ENCODE data around the gene BRAT1. TPM values are rescaled to one million over a fixed set of nuclear protein-coding genes. Genes with fewer than 3 reads are reported as not detected.
A peak's percentile ranks its signal among the peaks of the same experiment; 100 is the strongest.
"Not testable (repeated sequence)": the region's sequence is repeated elsewhere in the genome, so short reads cannot be mapped to it uniquely, and the experiment has no call there.

The BRAT1 gene
- total RNA-seq, 2 experiments from 2014 or later, result 44.7 to 52.0 TPM

GRCh38 chr7:2532199-2532772, 23.0 kb downstream of the BRAT1 start:
- intact Hi-C loops (cut with micrococcal nuclease; ENCODE audit: unreplicated experiment); DNase-seq (ENCODE audit: low spot score); H3K9me3 ChIP-seq (ENCODE audit: low read length); H3K36me3 ChIP-seq (ENCODE audit: insufficient read depth, low read length); BruUV-seq (replicated peaks); H3K4me2 ChIP-seq (ENCODE audit: low read length); H2AFZ ChIP-seq (ENCODE audit: low read length); CTCF ChIA-PET (ENCODE audit: unreplicated experiment); POLR2A ChIA-PET; H3K9me2 ChIP-seq (ENCODE audit: insufficient read depth, low read length); H3K27ac ChIP-seq (ENCODE audit: low read depth, low read length, poor library complexity, severe bottlenecking); H3K79me2 ChIP-seq (ENCODE audit: insufficient read depth, low read depth, low read length); H4K20me1 ChIP-seq (ENCODE audit: insufficient read depth, low read length); H3K4me3 ChIP-seq (ENCODE audit: low read depth, low read length, poor library complexity, severe bottlenecking): not testable (repeated sequence)
- peaks cover 30% of the 10 kb centered on the region for H3K4me1 ChIP-seq (ENCODE audit: insufficient read depth, low read length, poor library complexity, severe bottlenecking)

GRCh38 chr7:2531796-2532110, 23.6 kb downstream of the BRAT1 start:
- H4K20me1 ChIP-seq (ENCODE audit: insufficient read depth, low read length); H3K9me3 ChIP-seq (ENCODE audit: low read length); intact Hi-C loops (cut with micrococcal nuclease; ENCODE audit: unreplicated experiment); H3K27ac ChIP-seq (ENCODE audit: low read depth, low read length, poor library complexity, severe bottlenecking); CTCF ChIA-PET (ENCODE audit: unreplicated experiment); BruUV-seq (replicated peaks); H3K4me2 ChIP-seq (ENCODE audit: low read length); H3K79me2 ChIP-seq (ENCODE audit: insufficient read depth, low read depth, low read length); H3K36me3 ChIP-seq (ENCODE audit: insufficient read depth, low read length); H2AFZ ChIP-seq (ENCODE audit: low read length); H3K9me2 ChIP-seq (ENCODE audit: insufficient read depth, low read length); H3K4me3 ChIP-seq (ENCODE audit: low read depth, low read length, poor library complexity, severe bottlenecking); DNase-seq (ENCODE audit: low spot score); POLR2A ChIA-PET: not testable (repeated sequence)
- H3K4me1 ChIP-seq (ENCODE audit: insufficient read depth, low read length, poor library complexity, severe bottlenecking), result peaks cover 30% of the 10 kb centered on the region

GRCh38 chr7:2530994-2531795, 24.1 kb downstream of the BRAT1 start:
- H3K4me1 ChIP-seq (ENCODE audit: insufficient read depth, low read length, poor library complexity, severe bottlenecking), result peaks cover 30% of the 10 kb centered on the region
- BruUV-seq (replicated peaks), result not testable (repeated sequence)

GRCh38 chr7:2530071-2530987, 25.0 kb downstream of the BRAT1 start:
- H3K4me3 ChIP-seq (ENCODE audit: low read depth, low read length, poor library complexity, severe bottlenecking), result no peak overlapping the region
- H3K4me2 ChIP-seq (ENCODE audit: low read length), result peak overlapping the region; percentile 11; the same call in 1 of the 2 replicates
- H3K27ac ChIP-seq (ENCODE audit: low read depth, low read length, poor library complexity, severe bottlenecking), result no peak overlapping the region
- no peaks in the 10 kb centered on the region for H3K79me2 ChIP-seq (ENCODE audit: insufficient read depth, low read depth, low read length)
- H3K9me2 ChIP-seq (ENCODE audit: insufficient read depth, low read length), result no peaks in the 10 kb centered on the region
- TF ChIP-seq CTCF (conservative IDR thresholded peaks at IDR 0.05; ENCODE audit: low read length) (no peak), EZH2phosphoT487 (IDR thresholded peaks at IDR 0.05; ENCODE audit: borderline replicate concordance, low read depth, low read length) (no peak)
- no peaks in the 10 kb centered on the region for H3K36me3 ChIP-seq (ENCODE audit: insufficient read depth, low read length)
- POLR2A ChIA-PET, result interaction anchor here (0.5 to 2.7 kb wide), 3 partner anchors 19 to 87 kb away, joined by 3 to 10 read pairs (median 4); no protein-coding TSS in a partner anchor
- intact Hi-C loops (cut with micrococcal nuclease; ENCODE audit: unreplicated experiment), result no loop called here
- peaks cover 30% of the 10 kb centered on the region for H3K4me1 ChIP-seq (ENCODE audit: insufficient read depth, low read length, poor library complexity, severe bottlenecking)
- CTCF ChIA-PET (ENCODE audit: unreplicated experiment), result no interaction called here
- H2AFZ ChIP-seq (ENCODE audit: low read length), result peak overlapping the region; percentile 83; the same call in 1 of the 2 replicates
- no TSS peak for BruUV-seq (replicated peaks)
- DNase-seq (ENCODE audit: low spot score), result no peak
- H4K20me1 ChIP-seq (ENCODE audit: insufficient read depth, low read length), result no peaks in the 10 kb centered on the region
- H3K9me3 ChIP-seq (ENCODE audit: low read length), result no peaks in the 10 kb centered on the region

More at GRCh38 chr7:2530994-2531795, 24.1 kb downstream of the BRAT1 start:
- H3K9me3 ChIP-seq (ENCODE audit: low read length); H3K27ac ChIP-seq (ENCODE audit: low read depth, low read length, poor library complexity, severe bottlenecking); H2AFZ ChIP-seq (ENCODE audit: low read length); intact Hi-C loops (cut with micrococcal nuclease; ENCODE audit: unreplicated experiment); H4K20me1 ChIP-seq (ENCODE audit: insufficient read depth, low read length); H3K4me2 ChIP-seq (ENCODE audit: low read length); H3K79me2 ChIP-seq (ENCODE audit: insufficient read depth, low read depth, low read length); POLR2A ChIA-PET; DNase-seq (ENCODE audit: low spot score); CTCF ChIA-PET (ENCODE audit: unreplicated experiment); H3K36me3 ChIP-seq (ENCODE audit: insufficient read depth, low read length); H3K9me2 ChIP-seq (ENCODE audit: insufficient read depth, low read length); H3K4me3 ChIP-seq (ENCODE audit: low read depth, low read length, poor library complexity, severe bottlenecking): not testable (repeated sequence)
